Measurements from ENCODE around the gene TMEM201. TPM values are rescaled to one million over a fixed set of nuclear protein-coding genes. Genes with fewer than 3 reads are reported as not detected.

TMEM201 gene
- total RNA-seq, 1 donor from 2014 or later = 35.1 TPM

DNA sequence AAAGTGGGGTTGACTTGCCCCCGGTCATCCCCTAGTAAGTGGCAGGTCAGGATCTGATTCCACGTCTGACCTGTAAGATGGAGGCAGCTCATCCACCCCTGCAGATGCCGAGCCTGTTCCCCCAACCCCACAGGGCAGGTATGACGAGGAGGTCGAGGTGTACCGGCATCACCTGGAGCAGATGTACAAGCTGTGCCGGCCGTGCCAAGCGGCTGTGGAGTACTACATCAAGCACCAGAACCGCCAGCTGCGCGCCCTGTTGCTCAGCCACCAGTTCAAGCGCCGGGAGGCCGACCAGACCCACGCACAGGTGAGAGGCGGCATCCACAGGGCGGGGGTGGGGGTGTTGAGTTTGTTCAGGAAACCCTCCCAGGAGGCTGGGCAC lies 9.6 kb downstream of the TMEM201 start:
- Mint-ChIP-seq H3K27me3 (ENCODE audit: unreplicated experiment) (no peaks in the 10 kb centered on the region), H3K27ac (ENCODE audit: unreplicated experiment) (no peak overlapping the region)

DNA sequence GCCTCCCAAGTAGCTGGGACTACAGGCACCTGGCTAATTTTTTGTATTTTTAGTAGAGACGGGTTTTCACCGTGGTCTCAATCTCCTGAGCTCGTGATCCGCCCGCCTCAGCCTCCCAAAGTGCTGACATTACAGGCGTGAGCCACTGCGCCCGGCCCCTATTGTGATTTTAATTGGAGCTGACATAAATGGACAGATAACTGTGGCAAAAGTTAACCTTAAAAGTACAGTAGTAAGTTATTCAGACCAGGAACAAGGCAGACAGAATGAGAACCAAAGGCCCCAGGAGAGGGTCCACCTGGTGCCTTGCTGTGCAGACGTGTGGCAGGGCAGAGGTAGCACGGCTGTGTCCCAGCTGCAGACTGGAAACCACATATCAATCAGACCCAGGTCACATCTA lies 11.0 kb downstream of the TMEM201 start:
- TF ChIP-seq, protein P1, sequence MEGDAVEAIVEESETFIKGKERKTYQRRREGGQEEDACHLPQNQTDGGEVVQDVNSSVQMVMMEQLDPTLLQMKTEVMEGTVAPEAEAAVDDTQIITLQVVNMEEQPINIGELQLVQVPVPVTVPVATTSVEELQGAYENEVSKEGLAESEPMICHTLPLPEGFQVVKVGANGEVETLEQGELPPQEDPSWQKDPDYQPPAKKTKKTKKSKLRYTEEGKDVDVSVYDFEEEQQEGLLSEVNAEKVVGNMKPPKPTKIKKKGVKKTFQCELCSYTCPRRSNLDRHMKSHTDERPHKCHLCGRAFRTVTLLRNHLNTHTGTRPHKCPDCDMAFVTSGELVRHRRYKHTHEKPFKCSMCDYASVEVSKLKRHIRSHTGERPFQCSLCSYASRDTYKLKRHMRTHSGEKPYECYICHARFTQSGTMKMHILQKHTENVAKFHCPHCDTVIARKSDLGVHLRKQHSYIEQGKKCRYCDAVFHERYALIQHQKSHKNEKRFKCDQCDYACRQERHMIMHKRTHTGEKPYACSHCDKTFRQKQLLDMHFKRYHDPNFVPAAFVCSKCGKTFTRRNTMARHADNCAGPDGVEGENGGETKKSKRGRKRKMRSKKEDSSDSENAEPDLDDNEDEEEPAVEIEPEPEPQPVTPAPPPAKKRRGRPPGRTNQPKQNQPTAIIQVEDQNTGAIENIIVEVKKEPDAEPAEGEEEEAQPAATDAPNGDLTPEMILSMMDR (IDR thresholded peaks at IDR 0.05; ENCODE audit: partially characterized antibody, unreplicated experiment) = no peak

More for the DNA sequence above, 9.6 kb downstream of the TMEM201 start:
- no peaks in the 10 kb centered on the region for H3K36me3 Mint-ChIP-seq (ENCODE audit: unreplicated experiment)
- H3K9me3 Mint-ChIP-seq (ENCODE audit: unreplicated experiment) = no peaks in the 10 kb centered on the region
- H3K4me3 Mint-ChIP-seq (ENCODE audit: unreplicated experiment) = no peak overlapping the region
- TF ChIP-seq, protein P1 (IDR thresholded peaks at IDR 0.05; ENCODE audit: partially characterized antibody, unreplicated experiment) = no peak
- peaks cover 13% of the 10 kb centered on the region for H3K4me1 Mint-ChIP-seq (ENCODE audit: low read depth, unreplicated experiment)
- no peak for DNase-seq

DNA sequence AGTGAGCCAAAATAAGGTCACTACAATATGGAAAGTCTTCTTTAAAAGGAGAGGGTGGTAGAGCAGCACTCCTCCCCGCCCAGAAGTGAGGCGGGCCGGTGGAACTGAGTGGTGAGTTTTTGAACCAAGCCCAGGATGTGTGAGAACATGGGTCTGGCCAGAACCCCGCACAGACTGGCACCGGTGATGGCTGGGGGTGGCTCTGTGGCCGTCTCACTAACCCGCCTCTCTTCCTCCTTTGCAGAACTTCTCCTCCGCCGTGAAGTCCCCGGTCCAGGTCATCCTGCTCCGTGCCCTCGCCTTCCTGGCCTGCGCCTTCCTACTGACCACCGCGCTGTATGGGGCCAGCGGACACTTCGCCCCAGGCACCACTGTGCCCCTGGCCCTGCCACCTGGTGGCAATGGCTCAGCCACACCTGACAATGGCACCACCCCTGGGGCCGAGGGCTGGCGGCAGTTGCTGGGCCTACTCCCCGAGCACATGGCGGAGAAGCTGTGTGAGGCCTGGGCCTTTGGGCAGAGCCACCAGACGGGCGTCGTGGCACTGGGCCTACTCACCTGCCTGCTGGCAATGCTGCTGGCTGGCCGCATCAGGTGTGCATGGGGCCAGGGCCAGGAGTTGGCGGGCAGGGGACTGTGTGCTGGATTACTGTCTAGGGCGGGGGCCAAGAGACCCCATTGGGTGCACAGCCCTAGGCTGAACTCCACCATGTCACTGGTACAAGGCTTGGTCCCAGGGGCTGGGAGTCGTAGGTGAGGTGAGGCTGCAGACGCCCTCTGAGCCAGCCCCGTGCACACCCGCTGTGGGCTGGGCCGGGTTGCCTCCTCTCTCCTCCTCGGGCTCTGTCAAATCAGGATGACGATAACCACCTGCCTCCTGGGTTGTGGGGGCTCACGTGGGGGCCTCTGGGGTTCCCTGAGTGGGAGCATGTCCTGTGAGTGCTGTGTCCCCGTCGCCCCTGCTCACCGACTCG lies 12.4 kb downstream of the TMEM201 start:
- TF ChIP-seq, protein P1 (IDR thresholded peaks at IDR 0.05; ENCODE audit: partially characterized antibody, unreplicated experiment) = no peak
- H3K27ac Mint-ChIP-seq (ENCODE audit: unreplicated experiment) = no peak overlapping the region
- no peak for DNase-seq
- peaks cover 2% of the 10 kb centered on the region for H3K27me3 Mint-ChIP-seq (ENCODE audit: unreplicated experiment)
- H3K4me1 Mint-ChIP-seq (ENCODE audit: low read depth, unreplicated experiment) = peaks cover 6% of the 10 kb centered on the region
- no peak overlapping the region for H3K4me3 Mint-ChIP-seq (ENCODE audit: unreplicated experiment)
- no peaks in the 10 kb centered on the region for H3K36me3 Mint-ChIP-seq (ENCODE audit: unreplicated experiment)
- no peaks in the 10 kb centered on the region for H3K9me3 Mint-ChIP-seq (ENCODE audit: unreplicated experiment)

More for the DNA sequence above, 11.0 kb downstream of the TMEM201 start:
- Mint-ChIP-seq H3K4me1 (ENCODE audit: low read depth, unreplicated experiment) (peaks cover 8% of the 10 kb centered on the region), H3K27ac (ENCODE audit: unreplicated experiment) (no peak overlapping the region), H3K27me3 (ENCODE audit: unreplicated experiment) (peaks cover 1% of the 10 kb centered on the region), H3K4me3 (ENCODE audit: unreplicated experiment) (no peak overlapping the region), H3K9me3 (ENCODE audit: unreplicated experiment) (no peaks in the 10 kb centered on the region), H3K36me3 (ENCODE audit: unreplicated experiment) (no peaks in the 10 kb centered on the region)
- no peak for DNase-seq

DNA sequence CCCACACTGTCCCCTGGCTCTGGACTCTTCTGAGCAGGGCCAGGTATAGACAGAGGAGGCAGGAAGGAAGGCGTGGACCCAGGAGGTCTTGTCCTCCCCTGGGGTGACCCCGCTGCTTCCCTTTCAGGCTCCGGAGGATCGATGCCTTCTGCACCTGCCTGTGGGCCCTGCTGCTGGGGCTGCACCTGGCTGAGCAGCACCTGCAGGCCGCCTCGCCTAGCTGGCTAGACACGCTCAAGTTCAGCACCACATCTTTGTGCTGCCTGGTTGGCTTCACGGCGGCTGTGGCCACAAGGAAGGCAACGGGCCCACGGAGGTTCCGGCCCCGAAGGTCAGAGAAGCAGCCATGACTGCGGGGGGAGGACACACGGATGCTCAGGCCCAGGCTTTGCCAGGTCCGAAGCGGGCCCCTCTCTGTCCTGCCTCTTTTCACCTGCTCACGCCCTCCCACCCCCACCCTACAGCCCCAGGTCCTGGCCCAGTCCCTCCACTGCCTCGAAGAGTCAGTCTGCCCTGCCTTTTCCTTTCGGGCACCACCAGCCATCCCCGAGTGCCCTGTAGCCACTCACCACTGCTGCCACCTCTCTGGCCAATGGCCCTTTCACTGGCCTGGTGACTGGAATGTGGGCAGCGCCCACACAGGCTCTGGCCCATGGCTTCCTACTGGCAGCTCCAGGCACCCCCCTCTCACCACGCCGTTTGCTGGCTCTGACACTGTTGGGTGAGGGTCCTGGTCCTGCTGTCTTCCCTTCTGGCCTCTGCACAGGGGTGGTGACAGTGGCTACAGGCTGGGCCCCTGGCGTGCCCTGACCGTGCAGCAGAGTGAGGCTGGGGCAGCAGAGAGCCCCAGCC lies 13.5 kb downstream of the TMEM201 start:
- Mint-ChIP-seq H3K4me1 (ENCODE audit: low read depth, unreplicated experiment) (no peaks in the 10 kb centered on the region), H3K4me3 (ENCODE audit: unreplicated experiment) (no peak overlapping the region)
- DNase-seq = no peak

More for the DNA sequence above, 13.5 kb downstream of the TMEM201 start:
- peaks cover 2% of the 10 kb centered on the region for H3K27me3 Mint-ChIP-seq (ENCODE audit: unreplicated experiment)
- H3K9me3 Mint-ChIP-seq (ENCODE audit: unreplicated experiment) = no peaks in the 10 kb centered on the region
- TF ChIP-seq, protein P1 (IDR thresholded peaks at IDR 0.05; ENCODE audit: partially characterized antibody, unreplicated experiment) = no peak
- no peaks in the 10 kb centered on the region for H3K36me3 Mint-ChIP-seq (ENCODE audit: unreplicated experiment)
- no peak overlapping the region for H3K27ac Mint-ChIP-seq (ENCODE audit: unreplicated experiment)
